SU-DHL-6 (cell line): ENCODE data around the gene ME1.

ENCODE experiments used
- CTCF ChIP-seq: fragments of 200-600 bp; sonication (generic); IDR thresholded peaks from one replicate; pipeline ENCODE4 v1.5.1; 2017; ENCODE audit warnings: antibody characterized with exemption, mild to moderate bottlenecking, low read length, moderate library complexity; ENCODE audit not compliant: insufficient read depth, poor library complexity, severe bottlenecking
- EZH2phosphoT487 ChIP-seq: fragments of 200-600 bp; sonication (generic), shearing (Covaris generic); conservative IDR thresholded peaks from 2 replicates; pipeline ENCODE4 v1.6.1; 2018; ENCODE audit warnings: mild to moderate bottlenecking, antibody characterized with exemption, low read length, moderate library complexity, mixed read lengths

GRCh38 chr6:83424392-83425018, 6.3 kb downstream of the ME1 start:
- no peak for TF ChIP-seq CTCF
- TF ChIP-seq EZH2phosphoT487: no peak
